Thyroid gland (tissue), 4 donors: ENCODE measurements around the gene PEPD. TPM values are rescaled to one million over a fixed set of nuclear protein-coding genes. Genes with fewer than 3 reads are reported as not detected.
"Not testable (repeated sequence)": the region's sequence is repeated elsewhere in the genome, so short reads cannot be mapped to it uniquely, and the experiment has no call there.

Experiments used
- DNase-seq, 2 donors: peaks; one replicate each; pipeline ENCODE4 v3.0.0-alpha.2; 2019
- H3K27ac ChIP-seq, 3 donors: fragments of 200-600 bp; sonication (generic); 1 replicate in 2 of 3; 2 replicates in 1 of 3; pipeline ENCODE4 v1.5.1; 2016 to 2019; ENCODE audit warnings: mild to moderate bottlenecking in 1 of 3, moderate library complexity in 1 of 3
- H3K27me3 ChIP-seq: fragments of 200-600 bp; sonication (generic); one replicate; pipeline ENCODE4 v1.5.1; 2019
- H3K36me3 ChIP-seq, 2 donors: fragments of 200-600 bp; sonication (generic); one replicate each; pipeline ENCODE4 v1.5.1; 2016 to 2019
- H3K4me1 ChIP-seq, 2 donors: fragments of 200-600 bp; sonication (generic); one replicate each; pipeline ENCODE4 v1.5.1; 2017 to 2019
- H3K4me3 ChIP-seq, 3 donors: fragments of 200-600 bp; sonication (generic); replicated peaks in 1 of 3; 1 replicate in 2 of 3; 2 replicates in 1 of 3; pipeline ENCODE4 v1.5.1; 2016; ENCODE audit warnings: mild to moderate bottlenecking in 1 of 3
- H3K9me3 ChIP-seq: fragments of 200-600 bp; sonication (generic); one replicate; pipeline ENCODE4 v1.5.1; 2017
- POLR2A ChIP-seq, 2 donors: fragments of 450-650 bp; IDR thresholded peaks; one replicate each; pipeline ENCODE4 v1.6.1; 2017; ENCODE audit warnings: antibody characterized with exemption in 2 of 2, mild to moderate bottlenecking in 2 of 2, moderate library complexity in 1 of 2
- WGBS, 2 donors: methylation state at CpG; one replicate each; pipeline ENCODE4 v1.1.5; 2017; 5-methylcytosine and 5-hydroxymethylcytosine counted together
- intact Hi-C: fragments of 100-400 bp; cut with DNase I; formaldehyde crosslinking; loops from one replicate; pipeline ENCODE4 v1.15.1; 2023
- total RNA-seq, 4 donors: library from RNA; depleted of rRNA; stranded (reverse); fragments of >200 nt; gene quantifications; one replicate each; pipeline ENCODE4 v1.2.3, GENCODE V29; 2016
- TF ChIP-seq, protein P1 (sequence below), 6 experiments: fragments of 200-600 bp in 3 of 6; fragments of 450-650 bp in 3 of 6; sonication (generic) in 3 of 6; IDR thresholded peaks; one replicate each; pipeline ENCODE4 v1.5.1; 2016 to 2019; ENCODE audit warnings: antibody characterized with exemption in 6 of 6, mild to moderate bottlenecking in 2 of 6, inconsistent platforms in 1 of 6, moderate library complexity in 1 of 6

PEPD gene
- total RNA-seq, 4 donors from 2014 or later: 76.8 to 121 (median 102) TPM

DNA sequence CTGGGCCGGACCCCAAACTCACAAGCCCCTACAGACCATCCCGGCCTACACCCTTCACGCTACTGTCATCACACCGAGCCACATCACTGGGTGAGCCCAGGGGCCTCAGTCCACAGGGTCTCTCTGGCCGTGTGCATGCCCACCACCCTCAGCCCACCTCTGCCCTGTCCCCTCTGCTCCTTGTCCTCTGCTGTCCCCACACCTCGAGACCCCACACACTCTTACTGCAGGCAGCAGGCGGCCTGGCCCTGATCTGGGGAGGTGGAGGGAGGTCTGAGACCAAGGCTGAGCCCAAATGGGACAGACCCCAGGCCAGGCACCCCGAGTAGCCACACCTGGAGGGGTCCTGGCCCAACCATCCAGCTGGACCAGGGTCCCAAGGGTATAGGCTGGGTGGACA lies 35.2 kb downstream of the PEPD start:
- intact Hi-C loops: no loop called here
- WGBS, 2 donors: 88 to 98% methylated on average over 6 to 8 of the region's 8 CpGs
- Histone ChIP-seq H3K4me1 (no peaks in the 10 kb centered on the region), H3K4me3 (no peak overlapping the region), H3K9me3 (no peaks in the 10 kb centered on the region), H3K27ac (no peak overlapping the region), H3K27me3 (no peaks in the 10 kb centered on the region), H3K36me3 (no peaks in the 10 kb centered on the region)
- no peak for DNase-seq
- no peak for TF ChIP-seq POLR2A (IDR thresholded peaks at IDR 0.05)
- TF ChIP-seq, protein P1, sequence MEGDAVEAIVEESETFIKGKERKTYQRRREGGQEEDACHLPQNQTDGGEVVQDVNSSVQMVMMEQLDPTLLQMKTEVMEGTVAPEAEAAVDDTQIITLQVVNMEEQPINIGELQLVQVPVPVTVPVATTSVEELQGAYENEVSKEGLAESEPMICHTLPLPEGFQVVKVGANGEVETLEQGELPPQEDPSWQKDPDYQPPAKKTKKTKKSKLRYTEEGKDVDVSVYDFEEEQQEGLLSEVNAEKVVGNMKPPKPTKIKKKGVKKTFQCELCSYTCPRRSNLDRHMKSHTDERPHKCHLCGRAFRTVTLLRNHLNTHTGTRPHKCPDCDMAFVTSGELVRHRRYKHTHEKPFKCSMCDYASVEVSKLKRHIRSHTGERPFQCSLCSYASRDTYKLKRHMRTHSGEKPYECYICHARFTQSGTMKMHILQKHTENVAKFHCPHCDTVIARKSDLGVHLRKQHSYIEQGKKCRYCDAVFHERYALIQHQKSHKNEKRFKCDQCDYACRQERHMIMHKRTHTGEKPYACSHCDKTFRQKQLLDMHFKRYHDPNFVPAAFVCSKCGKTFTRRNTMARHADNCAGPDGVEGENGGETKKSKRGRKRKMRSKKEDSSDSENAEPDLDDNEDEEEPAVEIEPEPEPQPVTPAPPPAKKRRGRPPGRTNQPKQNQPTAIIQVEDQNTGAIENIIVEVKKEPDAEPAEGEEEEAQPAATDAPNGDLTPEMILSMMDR (IDR thresholded peaks at IDR 0.05): no peak

DNA sequence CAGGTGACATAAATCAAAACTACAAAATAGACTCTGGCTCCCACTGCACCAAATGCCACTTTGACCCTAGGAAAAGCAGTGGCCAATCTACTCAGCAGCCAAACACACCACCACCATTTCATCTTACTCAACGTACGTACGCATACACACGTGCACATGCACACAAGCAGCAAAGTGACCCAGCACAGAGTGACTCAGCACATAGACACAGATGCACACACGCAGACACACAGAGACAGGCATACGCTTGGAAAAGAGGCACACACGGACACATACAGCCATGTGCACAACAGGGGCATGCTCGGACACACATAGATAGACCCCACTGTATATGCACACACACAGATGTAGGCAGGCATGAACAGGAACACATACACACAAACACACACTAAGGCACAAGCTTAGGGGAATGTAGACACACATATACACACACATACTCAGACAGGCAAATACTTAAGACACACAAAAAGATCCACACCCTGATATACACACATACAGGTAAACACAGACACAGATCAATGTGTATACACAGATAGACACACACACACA lies 37.3 kb downstream of the PEPD start:
- Histone ChIP-seq H3K36me3 (no peaks in the 10 kb centered on the region), H3K4me3 (no peak overlapping the region), H3K9me3 (no peaks in the 10 kb centered on the region), H3K4me1 (no peaks in the 10 kb centered on the region), H3K27me3 (no peaks in the 10 kb centered on the region), H3K27ac (no peak overlapping the region)
- no peak for TF ChIP-seq POLR2A (IDR thresholded peaks at IDR 0.05)
- TF ChIP-seq, protein P1 (IDR thresholded peaks at IDR 0.05): no peak
- intact Hi-C loops: no loop called here
- no peak for DNase-seq
- WGBS, 2 donors: 96% methylated on average over 8 of the region's 8 CpGs

DNA sequence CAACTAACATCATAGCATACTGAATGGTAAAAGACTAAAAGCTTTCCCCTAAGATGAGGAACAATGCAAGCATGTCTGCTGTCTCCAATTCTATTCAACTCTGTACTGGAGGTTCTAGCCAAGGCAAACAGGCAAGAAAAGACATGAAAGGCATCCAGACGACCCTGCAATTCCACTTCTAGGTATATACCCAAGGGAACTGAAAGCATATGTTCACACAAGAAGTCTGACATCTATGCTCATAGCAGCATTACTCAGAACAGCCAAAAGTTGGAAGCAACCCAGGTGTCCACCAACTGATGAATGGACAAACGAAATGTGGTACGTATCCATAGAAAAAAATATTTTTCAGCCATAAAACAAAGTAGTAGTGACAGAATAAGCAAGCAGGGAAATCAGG lies 39.1 kb downstream of the PEPD start:
- no peaks in the 10 kb centered on the region for H3K27me3 ChIP-seq
- H3K27ac ChIP-seq: no peak overlapping the region
- H3K4me1 ChIP-seq: no peaks in the 10 kb centered on the region
- no peaks in the 10 kb centered on the region for H3K9me3 ChIP-seq
- no peak for DNase-seq
- no peak overlapping the region for H3K4me3 ChIP-seq
- TF ChIP-seq, protein P1 (IDR thresholded peaks at IDR 0.05): no peak
- TF ChIP-seq POLR2A (IDR thresholded peaks at IDR 0.05): no peak
- 73 to 77% methylated on average over 3 of the region's 3 CpGs for WGBS, 2 donors
- intact Hi-C loops: no loop called here
- peaks cover 0 to 8% of the 10 kb centered on the region in 2 donors for H3K36me3 ChIP-seq

DNA sequence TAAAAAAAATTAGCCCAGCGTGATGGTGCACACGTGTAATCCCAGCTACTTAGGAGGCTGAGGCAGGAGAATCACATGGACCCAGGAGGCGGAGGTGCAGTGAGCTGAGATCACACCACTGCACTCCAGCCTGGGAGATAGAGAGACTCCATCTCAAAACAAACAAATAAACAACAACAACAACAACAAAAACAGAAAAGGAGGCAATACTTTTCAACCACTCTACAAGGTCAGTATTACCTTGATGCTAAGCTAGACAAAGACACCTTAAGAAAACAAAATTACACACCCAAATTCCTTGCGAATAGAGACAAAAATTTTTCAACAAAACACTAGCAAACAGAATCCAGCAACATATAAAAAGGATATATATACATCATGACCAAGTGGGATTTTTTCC lies 39.7 kb downstream of the PEPD start:
- intact Hi-C loops: no loop called here
- Histone ChIP-seq H3K4me3 (no peak overlapping the region), H3K4me1 (no peaks in the 10 kb centered on the region), H3K27me3 (no peaks in the 10 kb centered on the region), H3K9me3 (no peaks in the 10 kb centered on the region), H3K27ac (no peak overlapping the region), H3K36me3 (peaks cover 0 to 12% of the 10 kb centered on the region in 2 donors)
- 96 to 98% methylated on average over 4 of the region's 4 CpGs for WGBS, 2 donors
- no peak for TF ChIP-seq POLR2A (IDR thresholded peaks at IDR 0.05)
- TF ChIP-seq, protein P1 (IDR thresholded peaks at IDR 0.05): no peak
- no peak for DNase-seq

DNA sequence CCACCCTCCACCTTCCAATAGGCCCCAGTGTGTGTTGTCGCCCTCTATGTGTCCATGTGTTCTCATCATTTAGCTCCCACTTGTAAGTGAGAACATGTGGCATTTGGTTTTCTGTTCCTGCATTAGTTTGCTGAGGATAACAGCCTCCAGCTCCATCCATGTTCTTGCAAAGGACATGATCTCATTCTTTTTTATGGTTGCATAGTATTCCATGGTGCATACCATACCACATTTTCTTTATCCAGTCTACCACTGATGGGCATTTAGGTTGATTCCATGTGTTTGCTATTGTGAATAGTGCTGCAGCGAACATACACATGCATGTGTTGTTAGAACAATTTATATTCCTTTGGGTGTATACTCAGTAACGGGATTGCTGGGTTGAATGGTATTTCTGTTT lies 42.0 kb downstream of the PEPD start:
- WGBS, 2 donors: 93 to 96% methylated on average over 3 of the region's 3 CpGs
- H3K27me3 ChIP-seq, H3K4me3 ChIP-seq, intact Hi-C loops, H3K9me3 ChIP-seq, H3K4me1 ChIP-seq, H3K27ac ChIP-seq, DNase-seq: not testable (repeated sequence)
- peaks cover 0 to 12% of the 10 kb centered on the region in 2 donors for H3K36me3 ChIP-seq

DNA sequence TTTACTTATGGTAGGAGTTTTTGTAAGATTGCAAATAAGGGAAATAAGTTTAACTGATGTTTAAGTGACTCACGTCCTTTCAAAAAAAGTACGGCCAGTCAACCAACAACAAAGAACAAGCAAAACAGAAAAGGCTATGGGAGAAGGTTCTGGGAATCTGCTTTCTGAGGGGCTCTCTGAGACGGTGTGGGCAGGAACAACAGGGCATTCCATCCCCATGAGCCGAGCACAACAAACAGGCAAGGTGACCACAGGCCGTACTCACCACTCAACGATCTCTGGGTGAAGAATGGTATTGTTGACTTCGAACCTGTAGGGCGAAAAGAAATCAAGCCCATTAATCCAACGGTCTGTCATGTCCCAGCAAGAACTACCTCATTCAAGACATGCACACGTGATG lies 43.8 kb downstream of the PEPD start:
- Histone ChIP-seq H3K27ac (no peak overlapping the region), H3K27me3 (no peaks in the 10 kb centered on the region), H3K36me3 (peaks cover 0 to 12% of the 10 kb centered on the region in 2 donors), H3K4me3 (no peak overlapping the region), H3K4me1 (no peaks in the 10 kb centered on the region), H3K9me3 (no peaks in the 10 kb centered on the region)
- intact Hi-C loops: no loop called here
- TF ChIP-seq, protein P1 (IDR thresholded peaks at IDR 0.05): no peak
- TF ChIP-seq POLR2A (IDR thresholded peaks at IDR 0.05): no peak
- WGBS, 2 donors: 86 to 90% methylated on average over 10 of the region's 10 CpGs
- DNase-seq: no peak
